Germinal center (tissue), 1 donor: ENCODE measurements around the gene FBXO31.

ENCODE experiments used
- DNase-seq: peaks from one replicate; pipeline ENCODE4 v3.0.0; 2012; ENCODE audit warnings: mixed read lengths, low spot score

FBXO31 gene

GRCh38 chr16:87278191-87279093 is 105.1 kb downstream of the FBXO31 start:
- peak; percentile 64 for DNase-seq
